Stimulated activated naive CD4-positive, alpha-beta T cell (primary cell): ENCODE measurements around the gene LMOD1.
"Not testable (repeated sequence)": the region's sequence is repeated elsewhere in the genome, so short reads cannot be mapped to it uniquely, and the experiment has no call there.

Experiments
- DNase-seq, 6 experiments: peaks; one replicate each; lab custom pipeline; 2025; lab: John Stamatoyannopoulos, UW

Gene LMOD1

GRCh38 chr1:201946224-201946908 is at the start of gene LMOD1:
Gene LMOD1 (minus strand): TSS chr1:201946548. CDS start chr1:201946340, 208 bp downstream.
- DNase-seq: no peak

GRCh38 chr1:201990427-201990826 is 44.1 kb upstream of the LMOD1 start:
- DNase-seq: no peak

- no peak for DNase-seq
Measured at GRCh38 chr1:201989354-201990128, 43.2 kb upstream of the LMOD1 start.

- DNase-seq: no peak
Measured at GRCh38 chr1:201988601-201989000, 42.3 kb upstream of the LMOD1 start.

GRCh38 chr1:201985355-201985754 is 39.0 kb upstream of the LMOD1 start:
- no peak for DNase-seq

- DNase-seq: no peak
Measured at GRCh38 chr1:201984446-201984845, 38.1 kb upstream of the LMOD1 start.

- DNase-seq: peak in 1 of 6 experiments; percentile 52
Measured at GRCh38 chr1:201983380-201983805, 37.0 kb upstream of the LMOD1 start.

- peak; percentile 28 to 69 (median 52) for DNase-seq
Measured at GRCh38 chr1:201982623-201983379, 36.5 kb upstream of the LMOD1 start, which contains the start of gene RNPEP. Gene RNPEP (plus strand): TSS chr1:201982648. CDS start chr1:201982667, 19 bp downstream.

- peak in 2 of 6 experiments; percentile 32 to 58 for DNase-seq
Measured at GRCh38 chr1:201982082-201982622, 35.8 kb upstream of the LMOD1 start.

- DNase-seq: no peak
Measured at GRCh38 chr1:201970334-201971159, 24.2 kb upstream of the LMOD1 start.

GRCh38 chr1:201968202-201968925 is 22.0 kb upstream of the LMOD1 start:
- DNase-seq: no peak

GRCh38 chr1:201966171-201966570 is 19.8 kb upstream of the LMOD1 start:
- no peak for DNase-seq

GRCh38 chr1:201964261-201964660 is 17.9 kb upstream of the LMOD1 start:
- no peak for DNase-seq

- DNase-seq: not testable (repeated sequence)
Measured at GRCh38 chr1:201962382-201962781, 16.0 kb upstream of the LMOD1 start.

- DNase-seq: no peak
Measured at GRCh38 chr1:201958348-201958747, 12.0 kb upstream of the LMOD1 start.

- no peak for DNase-seq
Measured at GRCh38 chr1:201955729-201956143, 9.4 kb upstream of the LMOD1 start.

GRCh38 chr1:201955009-201955728 is 8.8 kb upstream of the LMOD1 start, which contains the start of gene TIMM17A:
Gene TIMM17A (plus strand): TSS chr1:201955503. CDS start chr1:201955527, 24 bp downstream.
- peak; percentile 82 to 91 (median 88) for DNase-seq

GRCh38 chr1:201954263-201955008 is 8.1 kb upstream of the LMOD1 start:
- no peak for DNase-seq

- no peak for DNase-seq
Measured at GRCh38 chr1:201949491-201949890, 3.1 kb upstream of the LMOD1 start.
